Suprapubic skin (tissue), 4 donors: ENCODE measurements around the gene CASQ2.

Experiments
- CTCF ChIP-seq, 2 donors: fragments of 200-600 bp in 1 of 2; fragments of 450-650 bp in 1 of 2; sonication (generic) in 1 of 2; IDR thresholded peaks; one replicate each; pipeline ENCODE4 v1.5.1; 2016 to 2019; ENCODE audit warnings: antibody characterized with exemption in 2 of 2, mild to moderate bottlenecking in 1 of 2, moderate library complexity in 1 of 2
- EP300 ChIP-seq: sonication (generic); formaldehyde crosslinking; IDR thresholded peaks from one replicate; pipeline ENCODE4 v1.6.1; 2017; ENCODE audit warnings: antibody characterized with exemption
- POLR2A ChIP-seq, 2 donors: fragments of 450-650 bp; IDR thresholded peaks; one replicate each; pipeline ENCODE4 v1.6.1; 2017; ENCODE audit warnings: antibody characterized with exemption in 2 of 2, mild to moderate bottlenecking in 2 of 2, moderate library complexity in 2 of 2
- POLR2AphosphoS5 ChIP-seq, 3 donors: sonication (generic); formaldehyde crosslinking; IDR thresholded peaks; one replicate each; pipeline ENCODE4 v1.6.1; 2017; ENCODE audit warnings: antibody characterized with exemption in 3 of 3

- TF ChIP-seq CTCF (IDR thresholded peaks at IDR 0.05) (no peak), POLR2A (IDR thresholded peaks at IDR 0.05) (no peak), POLR2AphosphoS5 (IDR thresholded peaks at IDR 0.05) (no peak), EP300 (no peak)
Measured at GRCh38 chr1:115712911-115713609, 55.5 kb downstream of the CASQ2 start.
